Mammary epithelial cell (primary cell): Measurements from ENCODE around the gene CAMK2B.

ENCODE experiments used
- CTCF ChIP-seq, 2 donors: IDR thresholded peaks in 1 of 2; conservative IDR thresholded peaks in 1 of 2; 2 replicates each; pipeline ENCODE4 v1.5.1; 2011 to 2012; ENCODE audit warnings: inconsistent platforms in 2 of 2, low read length in 2 of 2, mild to moderate bottlenecking in 2 of 2, control low read depth in 1 of 2, low read depth in 1 of 2; ENCODE audit not compliant: insufficient read depth in 1 of 2; ENCODE audit errors: extremely low read depth in 1 of 2
- EZH2 ChIP-seq: IDR thresholded peaks from 2 replicates; pipeline ENCODE4 v1.6.1; 2012; ENCODE audit warnings: low read length, inconsistent platforms, borderline replicate concordance

- TF ChIP-seq CTCF (conservative IDR thresholded peaks at IDR 0.05 in 1 of 2, IDR thresholded peaks at IDR 0.05 in 1 of 2; ENCODE audit: extremely low read depth in 1 of 2, insufficient read depth in 1 of 2, low read depth in 1 of 2, low read length in 2 of 2) (no peak), EZH2 (no peak)
Measured at GRCh38 chr7:44194069-44194468, 131.3 kb downstream of the CAMK2B start.
